PC-9 (cell line): ENCODE measurements around the gene STARD8. TPM values are rescaled to one million over a fixed set of nuclear protein-coding genes. Genes with fewer than 3 reads are reported as not detected.

Source experiments
- BruUV-seq: library from RNA; stranded (reverse); fragments of 400-500 nt; replicated peaks from 2 replicates; lab custom pipeline; 2021; lab: Mats Ljungman, UMichigan
- CTCF ChIA-PET: fragments of 300-600 bp; sonication (Branson Sonifier 250); formaldehyde crosslinking; loops from one replicate; lab custom pipeline; 2022; ENCODE audit warnings: antibody characterized with exemption; lab: Charles Lee
- POLR2A ChIA-PET: fragments of 300-600 bp; sonication (Branson Sonifier 250); formaldehyde crosslinking; loops from one replicate; lab custom pipeline; 2022; ENCODE audit warnings: antibody characterized with exemption; ENCODE audit not compliant: unreplicated experiment; lab: Charles Lee
- DNase-seq, 2 experiments: peaks; one replicate each; pipeline versions ENCODE4 v3.0.0 to v3.0.0-alpha.2; 2015 to 2022; ENCODE audit warnings: mixed read lengths in 1 of 2
- H2AFZ ChIP-seq: fragments of 200-600 bp; sonication (generic); 2 replicates; pipeline ENCODE4 v1.8.1; 2017; ENCODE audit warnings: antibody characterized with exemption
- H3F3A ChIP-seq: fragments of 200-600 bp; sonication (generic); 2 replicates; pipeline ENCODE4 v1.8.1; 2017; ENCODE audit warnings: antibody characterized with exemption, mild to moderate bottlenecking, low read depth; ENCODE audit not compliant: insufficient read depth
- H3K27ac ChIP-seq: fragments of 200-600 bp; sonication (generic); 2 replicates; pipeline ENCODE4 v1.6.1; 2016; ENCODE audit warnings: mixed run types
- H3K27me3 ChIP-seq: fragments of 200-600 bp; sonication (generic); 2 replicates; pipeline ENCODE4 v1.6.1; 2016; ENCODE audit warnings: low read depth, mixed run types; ENCODE audit not compliant: insufficient read depth
- H3K36me3 ChIP-seq: fragments of 200-600 bp; sonication (generic); 2 replicates; pipeline ENCODE4 v1.6.1; 2016; ENCODE audit warnings: low read depth, mixed run types
- H3K4me1 ChIP-seq: fragments of 200-600 bp; sonication (generic); replicated peaks from 2 replicates; pipeline ENCODE4 v1.6.1; 2016; ENCODE audit warnings: mixed run types; ENCODE audit not compliant: insufficient read depth
- H3K4me2 ChIP-seq: fragments of 200-600 bp; sonication (generic); 2 replicates; pipeline ENCODE4 v1.6.1; 2017; ENCODE audit warnings: mixed run types
- H3K4me3 ChIP-seq: fragments of 200-600 bp; sonication (generic); 2 replicates; pipeline ENCODE4 v1.6.1; 2016; ENCODE audit warnings: mixed run types
- H3K79me2 ChIP-seq: fragments of 200-600 bp; sonication (generic); 2 replicates; pipeline ENCODE4 v1.6.1; 2017; ENCODE audit warnings: low read depth, mixed run types
- H3K9me2 ChIP-seq: fragments of 200-600 bp; sonication (generic); 2 replicates; pipeline ENCODE4 v1.8.1; 2017; ENCODE audit warnings: mild to moderate bottlenecking; ENCODE audit not compliant: insufficient read depth
- H3K9me3 ChIP-seq: fragments of 200-600 bp; sonication (generic); 2 replicates; pipeline ENCODE4 v1.8.1; 2016; ENCODE audit warnings: low read depth; ENCODE audit not compliant: insufficient read depth
- H4K20me1 ChIP-seq: fragments of 200-600 bp; sonication (generic); 2 replicates; pipeline ENCODE4 v1.8.1; 2017; ENCODE audit not compliant: insufficient read depth
- CTCF ChIP-seq: fragments of 200-600 bp; sonication (generic); conservative IDR thresholded peaks from 2 replicates; pipeline ENCODE4 v1.6.1; 2017; ENCODE audit warnings: mixed run types, antibody characterized with exemption, mild to moderate bottlenecking, moderate library complexity
- EZH2 ChIP-seq: fragments of 200-600 bp; sonication (generic); IDR thresholded peaks from 2 replicates; pipeline ENCODE4 v1.8.0; 2017; ENCODE audit warnings: antibody characterized with exemption, low read depth
- intact Hi-C: fragments of 100-400 bp; cut with micrococcal nuclease; formaldehyde crosslinking; loops from one replicate; pipeline ENCODE4 v1.10.0; 2022; ENCODE audit not compliant: unreplicated experiment
- total RNA-seq: library from RNA; stranded (reverse); gene quantifications from 2 replicates; pipeline ENCODE4 v1.2.3, GENCODE V29; 2021

Gene STARD8
- total RNA-seq, 1 experiment from 2014 or later: 2.2 TPM

GRCh38 chrX:68697036-68697435 lies 49.6 kb downstream of the STARD8 start:
- CTCF ChIA-PET: no interaction called here
- TF ChIP-seq EZH2 (no peak), CTCF (no peak)
- H4K20me1 ChIP-seq: no peaks in the 10 kb centered on the region
- H3K4me3 ChIP-seq: no peak overlapping the region
- no peak overlapping the region for H3K27ac ChIP-seq
- no peaks in the 10 kb centered on the region for H3K4me1 ChIP-seq
- H3F3A ChIP-seq: no peaks in the 10 kb centered on the region
- no TSS peak for BruUV-seq
- H3K79me2 ChIP-seq: no peaks in the 10 kb centered on the region
- no peaks in the 10 kb centered on the region for H3K36me3 ChIP-seq
- intact Hi-C loops: no loop called here
- no peaks in the 10 kb centered on the region for H3K27me3 ChIP-seq
- no peaks in the 10 kb centered on the region for H3K9me2 ChIP-seq
- DNase-seq: no peak
- POLR2A ChIA-PET: no interaction called here
- no peak overlapping the region for H2AFZ ChIP-seq
- H3K9me3 ChIP-seq: no peaks in the 10 kb centered on the region
- no peak overlapping the region for H3K4me2 ChIP-seq

DNA sequence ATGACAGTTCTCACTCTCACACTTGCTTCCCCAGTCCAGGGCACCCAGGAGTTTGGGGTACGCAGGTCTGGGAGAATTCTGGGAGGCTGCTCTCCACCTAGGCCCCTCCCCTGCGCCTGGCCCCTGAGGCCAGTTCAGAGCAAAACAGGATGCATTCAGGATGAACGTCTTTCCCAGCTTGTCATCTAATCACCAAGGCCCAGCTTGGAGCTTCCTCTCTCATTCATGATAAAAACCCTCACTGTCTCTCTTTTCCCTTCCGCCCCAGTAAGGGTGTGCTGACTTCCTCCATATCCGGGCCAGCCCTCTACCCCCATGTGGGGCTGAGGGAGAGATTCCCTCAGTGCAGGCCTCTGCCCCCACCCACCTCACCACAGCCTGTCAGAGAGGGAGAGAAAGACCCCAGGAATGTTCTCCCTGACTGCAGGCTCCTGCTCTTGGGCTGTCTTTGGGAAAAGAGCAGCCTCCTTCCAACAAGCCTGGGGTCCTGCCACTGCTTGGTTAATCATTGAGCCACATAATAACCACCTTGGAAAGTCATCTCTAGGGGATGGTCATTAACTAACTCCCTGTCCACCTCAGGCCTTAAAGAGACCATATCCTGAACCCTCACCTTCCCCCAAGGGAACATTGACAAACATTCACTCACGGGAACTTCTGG lies 50.1 kb downstream of the STARD8 start:
- ChIA-PET POLR2A (no interaction called here), CTCF (no interaction called here)
- TF ChIP-seq EZH2 (no peak), CTCF (no peak)
- no peak overlapping the region for H3K27ac ChIP-seq
- H3K27me3 ChIP-seq: no peaks in the 10 kb centered on the region
- no peaks in the 10 kb centered on the region for H3K9me3 ChIP-seq
- H3K4me3 ChIP-seq: no peak overlapping the region
- no TSS peak for BruUV-seq
- DNase-seq: no peak
- H3K36me3 ChIP-seq: no peaks in the 10 kb centered on the region
- H3K4me2 ChIP-seq: no peak overlapping the region
- no peaks in the 10 kb centered on the region for H3K79me2 ChIP-seq
- no peaks in the 10 kb centered on the region for H4K20me1 ChIP-seq
- no peaks in the 10 kb centered on the region for H3F3A ChIP-seq
- intact Hi-C loops: no loop called here
- H3K9me2 ChIP-seq: no peaks in the 10 kb centered on the region
- H2AFZ ChIP-seq: no peak overlapping the region
- H3K4me1 ChIP-seq: no peaks in the 10 kb centered on the region

DNA sequence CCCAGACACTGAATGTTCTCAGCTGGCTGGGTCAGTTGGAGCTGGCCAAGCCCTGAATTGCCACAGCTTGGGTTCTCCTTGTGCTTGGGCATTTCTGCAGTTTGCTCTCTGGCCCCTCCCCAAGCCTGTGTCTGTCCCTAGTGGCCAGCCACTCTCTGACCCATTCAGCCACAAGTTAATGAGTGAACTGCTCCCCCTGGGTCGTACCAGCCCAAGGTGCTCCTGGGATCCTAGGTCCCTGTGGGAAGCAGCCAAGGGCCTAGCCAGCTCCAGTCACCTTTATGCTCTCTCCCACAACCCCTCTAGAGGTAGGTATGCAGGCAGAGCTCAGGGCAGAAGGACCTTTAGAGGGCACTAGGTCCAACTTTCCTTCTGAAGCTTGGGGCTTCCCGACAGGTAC lies 51.5 kb downstream of the STARD8 start:
- Histone ChIP-seq H3K4me3 (no peak overlapping the region), H3K4me2 (no peak overlapping the region), H3K36me3 (no peaks in the 10 kb centered on the region), H3K27me3 (no peaks in the 10 kb centered on the region), H4K20me1 (no peaks in the 10 kb centered on the region), H3K9me3 (no peaks in the 10 kb centered on the region), H3F3A (no peaks in the 10 kb centered on the region), H3K79me2 (no peaks in the 10 kb centered on the region), H3K9me2 (no peaks in the 10 kb centered on the region), H3K27ac (no peak overlapping the region), H2AFZ (no peak overlapping the region), H3K4me1 (no peaks in the 10 kb centered on the region)
- no peak for DNase-seq
- no TSS peak for BruUV-seq
- POLR2A ChIA-PET: no interaction called here
- TF ChIP-seq CTCF: no peak
- TF ChIP-seq EZH2: no peak
- intact Hi-C loops: no loop called here
- CTCF ChIA-PET: no interaction called here
